Measurements from ENCODE around the gene PAX7.
"Not testable (repeated sequence)": the region's sequence is repeated elsewhere in the genome, so short reads cannot be mapped to it uniquely, and the experiment has no call there.

Gene PAX7

GRCh38 chr1:18738617-18739016 lies 108.0 kb downstream of the PAX7 start:
- no peak for DNase-seq (ENCODE audit: low read depth, low spot score)
- H3K4me3 ChIP-seq (ENCODE audit: low read length), result no peak overlapping the region

GRCh38 chr1:18739408-18739807 lies 108.8 kb downstream of the PAX7 start:
- no peak overlapping the region for H3K4me3 ChIP-seq (ENCODE audit: low read length)
- DNase-seq (ENCODE audit: low read depth, low spot score), result no peak

- no peak overlapping the region for H3K4me3 ChIP-seq (ENCODE audit: low read length)
- no peak for DNase-seq (ENCODE audit: low read depth, low spot score)
These were observed 109.3 kb downstream of the PAX7 start for GRCh38 chr1:18739897-18740296.

GRCh38 chr1:18740617-18741016 lies 110.0 kb downstream of the PAX7 start:
- no peak for DNase-seq (ENCODE audit: low read depth, low spot score)
- H3K4me3 ChIP-seq (ENCODE audit: low read length), result no peak overlapping the region

- DNase-seq (ENCODE audit: low read depth, low spot score), result no peak
- H3K4me3 ChIP-seq (ENCODE audit: low read length), result no peak overlapping the region
These were observed 112.6 kb downstream of the PAX7 start for GRCh38 chr1:18743233-18743632.

GRCh38 chr1:18744381-18744780 lies 113.7 kb downstream of the PAX7 start:
- H3K4me3 ChIP-seq (ENCODE audit: low read length); DNase-seq (ENCODE audit: low read depth, low spot score): not testable (repeated sequence)

GRCh38 chr1:18746981-18747380 lies 116.3 kb downstream of the PAX7 start:
- H3K4me3 ChIP-seq (ENCODE audit: low read length), result no peak overlapping the region
- no peak for DNase-seq (ENCODE audit: low read depth, low spot score)

GRCh38 chr1:18747671-18748070 lies 117.0 kb downstream of the PAX7 start:
- DNase-seq (ENCODE audit: low read depth, low spot score), result no peak
- H3K4me3 ChIP-seq (ENCODE audit: low read length), result no peak overlapping the region

GRCh38 chr1:18748435-18748834 lies 117.8 kb downstream of the PAX7 start:
- H3K4me3 ChIP-seq (ENCODE audit: low read length), result no peak overlapping the region
- no peak for DNase-seq (ENCODE audit: low read depth, low spot score)

- no peak overlapping the region for H3K4me3 ChIP-seq (ENCODE audit: low read length)
- peak; percentile 24 for DNase-seq (ENCODE audit: low read depth, low spot score)
These were observed 118.9 kb downstream of the PAX7 start for GRCh38 chr1:18749569-18749968.

- DNase-seq (ENCODE audit: low read depth, low spot score), result no peak
- H3K4me3 ChIP-seq (ENCODE audit: low read length), result no peak overlapping the region
These were observed 120.0 kb downstream of the PAX7 start for GRCh38 chr1:18750600-18750999.

GRCh38 chr1:18751425-18751824 lies 120.8 kb downstream of the PAX7 start:
- no peak overlapping the region for H3K4me3 ChIP-seq (ENCODE audit: low read length)
- no peak for DNase-seq (ENCODE audit: low read depth, low spot score)

- DNase-seq (ENCODE audit: low read depth, low spot score), result no peak
- no peak overlapping the region for H3K4me3 ChIP-seq (ENCODE audit: low read length)
These were observed 121.8 kb downstream of the PAX7 start for GRCh38 chr1:18752409-18752808.

GRCh38 chr1:18760156-18760555 lies 129.5 kb downstream of the PAX7 start:
- DNase-seq (ENCODE audit: low read depth, low spot score), result no peak
- H3K4me3 ChIP-seq (ENCODE audit: low read length), result no peak overlapping the region

GRCh38 chr1:18761948-18762840 lies 131.5 kb downstream of the PAX7 start:
- DNase-seq (ENCODE audit: low read depth, low spot score), result no peak
- H3K4me3 ChIP-seq (ENCODE audit: low read length), result no peak overlapping the region

- no peak for DNase-seq (ENCODE audit: low read depth, low spot score)
- H3K4me3 ChIP-seq (ENCODE audit: low read length), result no peak overlapping the region
These were observed 133.7 kb downstream of the PAX7 start for GRCh38 chr1:18764362-18764761.

GRCh38 chr1:18765725-18766124 lies 135.1 kb downstream of the PAX7 start:
- H3K4me3 ChIP-seq (ENCODE audit: low read length), result no peak overlapping the region
- no peak for DNase-seq (ENCODE audit: low read depth, low spot score)

GRCh38 chr1:18766328-18766727 lies 135.7 kb downstream of the PAX7 start:
- no peak for DNase-seq (ENCODE audit: low read depth, low spot score)
- H3K4me3 ChIP-seq (ENCODE audit: low read length), result no peak overlapping the region

- H3K4me3 ChIP-seq (ENCODE audit: low read length); DNase-seq (ENCODE audit: low read depth, low spot score): not testable (repeated sequence)
These were observed 136.9 kb downstream of the PAX7 start for GRCh38 chr1:18767576-18767975.

- DNase-seq (ENCODE audit: low read depth, low spot score), result no peak
- H3K4me3 ChIP-seq (ENCODE audit: low read length), result no peak overlapping the region
These were observed 137.4 kb downstream of the PAX7 start for GRCh38 chr1:18768086-18768485.

- no peak overlapping the region for H3K4me3 ChIP-seq (ENCODE audit: low read length)
- no peak for DNase-seq (ENCODE audit: low read depth, low spot score)
These were observed 138.5 kb downstream of the PAX7 start for GRCh38 chr1:18769140-18769539.
